Erythroblast (primary cell): Measurements from ENCODE around the gene ALDH18A1.

Experiments
- GATA1 ChIP-seq: IDR thresholded peaks from 2 replicates; pipeline ENCODE4 v1.6.1; 2011; ENCODE audit warnings: low read depth, mild to moderate bottlenecking, control low read depth, low read length, moderate library complexity
- POLR2A ChIP-seq: IDR thresholded peaks from 2 replicates; pipeline ENCODE4 v1.6.1; 2011; ENCODE audit warnings: mild to moderate bottlenecking, low read length

GRCh38 chr10:95588025-95588424 lies 68.5 kb downstream of the ALDH18A1 start:
- TF ChIP-seq POLR2A (no peak), GATA1 (no peak)
